Colonic mucosa (tissue), 4 donors: ENCODE data around the gene WDR86. TPM values are rescaled to one million over a fixed set of nuclear protein-coding genes. Genes with fewer than 3 reads are reported as not detected.

Experiments used
- DNase-seq: peaks from one replicate; pipeline ENCODE4 v3.0.0-alpha.2; 2020
- H3K27ac ChIP-seq: fragments of 200-600 bp; one replicate; pipeline ENCODE4 v1.8.0; 2021
- H3K27me3 ChIP-seq: fragments of 200-600 bp; one replicate; pipeline ENCODE4 v1.8.0; 2021
- H3K36me3 ChIP-seq: fragments of 200-600 bp; one replicate; pipeline ENCODE4 v1.8.0; 2021
- H3K4me1 ChIP-seq: fragments of 200-600 bp; one replicate; pipeline ENCODE4 v1.8.0; 2021; ENCODE audit warnings: mild to moderate bottlenecking
- H3K4me3 ChIP-seq: fragments of 200-600 bp; one replicate; pipeline ENCODE4 v1.8.0; 2021
- H3K9ac ChIP-seq, 2 donors: one replicate each; pipeline ENCODE4 v1.7.0; 2013; ENCODE audit warnings: control low read depth in 2 of 2, low read depth in 2 of 2, low read length in 2 of 2
- H3K9me3 ChIP-seq: fragments of 200-600 bp; one replicate; pipeline ENCODE4 v1.8.0; 2021
- intact Hi-C: fragments of 100-400 bp; cut with DNase I; formaldehyde crosslinking; loops from one replicate; pipeline ENCODE4 v1.14.1; 2022
- total RNA-seq, 2 donors: library from RNA; stranded (reverse); fragmentation: NEBNext Ultra II Directional in 1 of 2; extraction: Animal tissue kit (Norgen Biotek cat#: 25700) in 1 of 2; gene quantifications; one replicate each; pipeline ENCODE4 v1.2.1, GENCODE V29; 2021
- TF ChIP-seq, protein P1 (sequence below): fragments of 200-600 bp; IDR thresholded peaks from one replicate; pipeline ENCODE4 v1.8.0; 2022; ENCODE audit warnings: antibody characterized with exemption, mild to moderate bottlenecking
- donor health status: healthy.
- donor health status: DM: no; HTN: no; CAD: no.
- donor health status: DM: no; HTN: no; CAD: no.

The WDR86 gene
- total RNA-seq, 2 donors from 2014 or later: 1.2 TPM; not detected in 1

DNA sequence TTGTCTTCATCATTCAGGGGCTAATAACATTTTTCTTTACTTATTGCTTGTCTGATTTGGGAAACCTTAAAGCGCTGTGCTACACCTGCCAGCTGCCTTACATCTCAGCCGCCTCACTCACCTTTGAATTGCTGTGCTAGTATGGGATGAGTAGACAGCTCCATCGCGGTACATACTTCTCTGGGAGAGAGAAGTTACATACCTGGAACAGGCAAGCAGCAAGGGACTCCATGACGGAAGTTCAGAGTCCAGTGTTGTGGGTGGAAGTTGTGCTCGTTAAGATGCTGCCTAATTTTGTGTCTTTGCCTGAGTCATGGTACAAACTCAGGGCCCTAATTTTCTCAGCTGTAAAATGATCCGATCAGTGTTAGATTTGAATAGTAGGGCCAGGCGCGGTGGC, 66.3 kb downstream of the WDR86 start:
- TF ChIP-seq, protein P1, sequence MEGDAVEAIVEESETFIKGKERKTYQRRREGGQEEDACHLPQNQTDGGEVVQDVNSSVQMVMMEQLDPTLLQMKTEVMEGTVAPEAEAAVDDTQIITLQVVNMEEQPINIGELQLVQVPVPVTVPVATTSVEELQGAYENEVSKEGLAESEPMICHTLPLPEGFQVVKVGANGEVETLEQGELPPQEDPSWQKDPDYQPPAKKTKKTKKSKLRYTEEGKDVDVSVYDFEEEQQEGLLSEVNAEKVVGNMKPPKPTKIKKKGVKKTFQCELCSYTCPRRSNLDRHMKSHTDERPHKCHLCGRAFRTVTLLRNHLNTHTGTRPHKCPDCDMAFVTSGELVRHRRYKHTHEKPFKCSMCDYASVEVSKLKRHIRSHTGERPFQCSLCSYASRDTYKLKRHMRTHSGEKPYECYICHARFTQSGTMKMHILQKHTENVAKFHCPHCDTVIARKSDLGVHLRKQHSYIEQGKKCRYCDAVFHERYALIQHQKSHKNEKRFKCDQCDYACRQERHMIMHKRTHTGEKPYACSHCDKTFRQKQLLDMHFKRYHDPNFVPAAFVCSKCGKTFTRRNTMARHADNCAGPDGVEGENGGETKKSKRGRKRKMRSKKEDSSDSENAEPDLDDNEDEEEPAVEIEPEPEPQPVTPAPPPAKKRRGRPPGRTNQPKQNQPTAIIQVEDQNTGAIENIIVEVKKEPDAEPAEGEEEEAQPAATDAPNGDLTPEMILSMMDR: no peak
- no peak overlapping the region for H3K4me3 ChIP-seq
- no peak overlapping the region for H3K27ac ChIP-seq
- H3K27me3 ChIP-seq: no peaks in the 10 kb centered on the region
- H3K36me3 ChIP-seq: no peaks in the 10 kb centered on the region
- peaks cover 5% of the 10 kb centered on the region for H3K4me1 ChIP-seq
- H3K9me3 ChIP-seq: no peaks in the 10 kb centered on the region
- DNase-seq: no peak
- intact Hi-C loops: no loop called here
- H3K9ac ChIP-seq: no peak overlapping the region

DNA sequence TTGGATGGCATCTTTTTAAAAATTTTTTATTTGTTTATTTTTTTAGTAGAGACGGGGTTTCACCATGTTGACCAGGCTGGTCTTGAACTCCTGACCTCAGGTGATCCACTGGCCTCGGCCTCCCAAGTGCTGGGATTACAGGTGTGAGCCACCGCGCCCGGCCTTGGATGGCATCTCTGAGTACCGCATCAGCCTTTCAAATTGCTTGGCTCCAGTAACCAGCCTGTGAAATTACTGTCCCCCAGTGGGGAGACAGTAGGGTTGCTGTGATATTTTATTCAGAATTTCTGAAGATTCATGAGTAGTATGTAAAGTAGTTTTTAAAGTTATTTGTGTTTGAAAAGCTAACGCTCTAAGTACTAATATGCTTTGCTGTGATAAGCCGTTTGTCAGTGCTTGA, 67.0 kb downstream of the WDR86 start:
- Histone ChIP-seq H3K27me3 (no peaks in the 10 kb centered on the region), H3K9me3 (no peaks in the 10 kb centered on the region), H3K4me1 (peaks cover 5% of the 10 kb centered on the region), H3K4me3 (peak overlapping the region; percentile 87), H3K9ac (peak overlapping the region in 1 of 2 donors; percentile 74), H3K27ac (peak overlapping the region; percentile 92), H3K36me3 (no peaks in the 10 kb centered on the region)
- DNase-seq: no peak
- TF ChIP-seq, protein P1: no peak
- intact Hi-C loops: no loop called here

DNA sequence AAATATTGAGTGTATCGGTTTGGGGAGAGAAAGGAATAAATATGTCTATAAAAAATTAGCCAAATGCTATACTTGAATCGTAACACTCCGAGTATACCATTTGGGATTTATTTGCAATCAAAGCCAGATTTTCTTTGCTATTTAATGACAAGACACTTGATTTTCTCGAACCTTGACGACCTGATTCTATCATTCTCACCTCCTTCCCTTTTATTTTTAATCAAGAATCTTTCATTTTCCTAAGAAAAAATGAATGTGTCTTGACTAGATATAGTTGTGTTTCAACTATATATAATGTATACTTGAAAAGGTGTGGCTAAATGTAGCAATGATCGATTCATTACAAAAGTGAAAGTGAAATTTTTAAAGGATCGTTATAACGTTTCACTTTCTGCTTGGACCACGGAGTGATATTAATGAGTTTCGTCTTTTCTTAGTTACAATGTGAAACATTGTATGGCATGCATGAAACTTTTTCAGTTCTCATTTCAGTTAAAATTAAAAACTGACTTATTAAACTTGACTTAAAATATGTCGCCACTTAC, 67.7 kb downstream of the WDR86 start:
- TF ChIP-seq, protein P1: no peak
- H3K9me3 ChIP-seq: no peaks in the 10 kb centered on the region
- H3K27me3 ChIP-seq: no peaks in the 10 kb centered on the region
- H3K4me1 ChIP-seq: peaks cover 5% of the 10 kb centered on the region
- peak overlapping the region; percentile 92 for H3K27ac ChIP-seq
- intact Hi-C loops: no loop called here
- peak overlapping the region; percentile 87 for H3K4me3 ChIP-seq
- H3K36me3 ChIP-seq: no peaks in the 10 kb centered on the region
- DNase-seq: no peak
- peak overlapping the region; percentile 74 to 77 for H3K9ac ChIP-seq

DNA sequence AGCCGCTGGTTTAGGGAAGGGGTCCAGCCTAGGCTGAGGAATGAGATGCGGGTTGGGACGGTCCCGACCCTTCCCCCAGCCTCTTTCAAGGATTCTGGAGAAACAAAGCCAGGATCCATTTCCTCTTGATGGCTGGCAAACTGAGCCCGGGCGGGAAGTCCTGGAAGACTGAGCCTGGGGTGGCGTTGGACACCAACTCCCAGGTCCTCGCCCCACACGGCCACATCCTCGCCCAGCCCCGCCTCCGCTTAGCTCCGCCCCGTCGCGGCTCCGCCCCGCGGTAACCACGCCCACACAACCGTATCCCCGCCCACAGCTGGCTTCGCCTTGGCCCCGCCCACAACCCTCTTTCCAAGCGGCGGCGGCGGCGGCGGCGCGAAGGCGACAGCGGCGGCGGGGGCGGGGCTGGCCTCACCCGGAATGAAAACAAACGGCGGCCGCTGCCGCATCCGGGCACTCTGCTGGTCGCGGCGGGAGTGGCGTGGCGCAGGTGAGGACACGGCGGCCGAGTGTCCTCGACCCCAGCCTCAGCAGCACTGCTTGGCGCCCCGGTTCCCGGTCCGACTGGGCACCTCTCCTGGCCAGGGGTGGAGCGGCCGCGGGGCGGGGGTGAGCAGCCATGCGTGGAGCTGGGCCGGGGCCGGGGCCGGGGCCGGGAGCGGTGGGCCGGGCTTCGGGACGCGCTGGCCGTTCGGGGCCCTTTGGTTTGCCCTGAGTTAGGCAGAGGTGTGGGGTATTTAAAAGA, 68.3 kb downstream of the WDR86 start, which contains the start of gene NUB1:
NUB1 (plus strand) TSS at position 456 of the 745 bp plus-strand sequence. CDS start 3,538 bp downstream, outside the sequence.
- intact Hi-C loops: no loop called here
- Histone ChIP-seq H3K4me1 (peaks cover 5% of the 10 kb centered on the region), H3K4me3 (peak within 1 kb of the TSS; percentile 87), H3K27ac (peak within 1 kb of the TSS; percentile 92), H3K27me3 (no peaks in the 10 kb centered on the region), H3K36me3 (no peaks in the 10 kb centered on the region), H3K9ac (peak within 1 kb of the TSS; percentile 74 to 77), H3K9me3 (no peaks in the 10 kb centered on the region)
- DNase-seq: peak; percentile 95
- TF ChIP-seq, protein P1: no peak

DNA sequence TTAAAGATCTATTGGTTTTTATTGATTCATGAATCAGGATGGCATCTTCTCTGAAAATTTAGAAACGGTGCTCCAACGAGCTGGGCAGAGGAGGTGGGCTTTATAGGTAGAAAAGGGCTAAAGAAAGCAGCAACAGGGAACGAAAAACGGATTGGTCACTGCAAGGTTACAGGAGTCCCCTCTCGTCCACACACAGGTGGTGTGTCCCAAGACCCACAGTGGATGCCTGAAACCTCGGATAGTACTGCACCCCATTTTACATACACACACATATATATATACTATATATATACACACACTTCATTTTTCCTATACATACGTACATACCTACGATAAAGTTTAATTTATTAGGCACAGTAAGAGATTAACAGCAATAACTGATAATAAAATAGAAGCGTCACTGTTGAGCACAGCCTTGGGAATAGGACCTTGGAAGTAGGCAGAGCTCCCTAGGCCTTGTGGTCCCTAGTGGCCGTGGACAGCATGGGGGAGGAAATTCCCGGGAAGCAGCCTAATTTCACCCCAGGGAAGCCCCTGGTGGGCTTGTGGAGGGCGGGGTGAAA, 69.0 kb downstream of the WDR86 start:
- peak overlapping the region; percentile 41 for H3K27ac ChIP-seq
- peaks cover 5% of the 10 kb centered on the region for H3K4me1 ChIP-seq
- no peaks in the 10 kb centered on the region for H3K36me3 ChIP-seq
- no peaks in the 10 kb centered on the region for H3K9me3 ChIP-seq
- intact Hi-C loops: no loop called here
- no peak for DNase-seq
- TF ChIP-seq, protein P1: no peak
- H3K4me3 ChIP-seq: peak overlapping the region; percentile 87
- no peak overlapping the region for H3K9ac ChIP-seq
- no peaks in the 10 kb centered on the region for H3K27me3 ChIP-seq
